Skeletal muscle tissue (tissue), 4 donors: Measurements from ENCODE around the gene FAM110C. TPM values are rescaled to one million over a fixed set of nuclear protein-coding genes. Genes with fewer than 3 reads are reported as not detected.
"Not testable (repeated sequence)": the region's sequence is repeated elsewhere in the genome, so short reads cannot be mapped to it uniquely, and the experiment has no call there.

Experiments used
- H3K27ac ChIP-seq: one replicate; pipeline ENCODE4 v1.7.0; 2013; ENCODE audit warnings: mild to moderate bottlenecking, low read depth, low read length, inconsistent platforms
- H3K27me3 ChIP-seq, 3 donors: one replicate each; pipeline ENCODE4 v1.7.0; 2013; ENCODE audit warnings: low read length in 3 of 3; ENCODE audit not compliant: control insufficient read depth in 3 of 3, insufficient read depth in 3 of 3
- H3K36me3 ChIP-seq, 3 donors: one replicate each; pipeline ENCODE4 v1.7.0; 2013; ENCODE audit warnings: low read length in 3 of 3; ENCODE audit not compliant: control insufficient read depth in 3 of 3, insufficient read depth in 3 of 3
- H3K4me1 ChIP-seq, 3 donors: one replicate each; pipeline ENCODE4 v1.7.0; 2013; ENCODE audit warnings: low read length in 3 of 3, mild to moderate bottlenecking in 3 of 3; ENCODE audit not compliant: control insufficient read depth in 3 of 3, insufficient read depth in 3 of 3
- H3K4me3 ChIP-seq, 3 donors: one replicate each; pipeline ENCODE4 v1.7.0; 2013; ENCODE audit warnings: low read length in 3 of 3
- H3K9ac ChIP-seq, 3 donors: one replicate each; pipeline ENCODE4 v1.7.0; 2013; ENCODE audit warnings: low read length in 3 of 3, mild to moderate bottlenecking in 3 of 3, moderate library complexity in 2 of 3, low read depth in 1 of 3
- H3K9me3 ChIP-seq, 3 donors: one replicate each; pipeline ENCODE4 v1.7.0; 2013; ENCODE audit warnings: low read length in 3 of 3; ENCODE audit not compliant: control insufficient read depth in 3 of 3
- total RNA-seq: library from RNA; depleted of rRNA; stranded (reverse); fragments of >200 nt; gene quantifications from one replicate; pipeline ENCODE4 v1.2.3, GENCODE V29; 2014
- donor health status: Osteomylitis.

FAM110C gene
- total RNA-seq, 1 donor from 2014 or later = under 0.01 TPM

GRCh38 chr2:28406-28975 is 17.8 kb downstream of the FAM110C start:
- H3K4me1 ChIP-seq = no peaks in the 10 kb centered on the region
- H3K36me3 ChIP-seq = no peaks in the 10 kb centered on the region
- no peaks in the 10 kb centered on the region for H3K9me3 ChIP-seq
- H3K27me3 ChIP-seq = no peaks in the 10 kb centered on the region
- no peak overlapping the region for H3K4me3 ChIP-seq
- H3K27ac ChIP-seq = no peak overlapping the region
- no peak overlapping the region for H3K9ac ChIP-seq

GRCh38 chr2:26891-27290 is 19.4 kb downstream of the FAM110C start:
- no peaks in the 10 kb centered on the region for H3K27me3 ChIP-seq
- no peak overlapping the region for H3K27ac ChIP-seq
- no peaks in the 10 kb centered on the region for H3K9me3 ChIP-seq
- H3K9ac ChIP-seq = no peak overlapping the region
- no peak overlapping the region for H3K4me3 ChIP-seq
- no peaks in the 10 kb centered on the region for H3K4me1 ChIP-seq
- no peaks in the 10 kb centered on the region for H3K36me3 ChIP-seq

DNA sequence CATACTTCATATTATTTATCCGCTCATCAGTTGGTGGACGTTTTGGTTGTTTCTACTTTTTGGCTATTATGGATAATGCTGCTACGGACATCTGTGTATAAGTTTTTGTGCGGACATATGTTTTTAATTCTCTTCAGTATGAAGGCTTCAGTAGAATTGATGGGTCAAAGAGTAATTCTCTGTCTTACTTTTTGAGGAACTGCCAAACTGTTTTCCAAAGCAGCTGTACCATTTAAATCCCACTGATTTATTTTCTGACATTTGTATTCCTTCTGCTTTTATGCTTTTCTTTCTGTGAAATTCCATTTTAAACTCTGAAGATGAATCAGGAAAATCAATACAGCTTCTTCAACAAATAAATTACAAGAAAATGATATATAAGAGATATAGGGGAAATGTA is 20.8 kb downstream of the FAM110C start:
- H3K27me3 ChIP-seq = no peaks in the 10 kb centered on the region
- no peak overlapping the region for H3K27ac ChIP-seq
- no peaks in the 10 kb centered on the region for H3K9me3 ChIP-seq
- H3K9ac ChIP-seq = no peak overlapping the region
- no peak overlapping the region for H3K4me3 ChIP-seq
- H3K36me3 ChIP-seq = no peaks in the 10 kb centered on the region
- no peaks in the 10 kb centered on the region for H3K4me1 ChIP-seq

GRCh38 chr2:24591-24990 is 21.7 kb downstream of the FAM110C start:
- not testable (repeated sequence) for H3K36me3 ChIP-seq, H3K27me3 ChIP-seq, H3K27ac ChIP-seq, H3K9ac ChIP-seq, H3K4me3 ChIP-seq, H3K4me1 ChIP-seq, H3K9me3 ChIP-seq

GRCh38 chr2:24107-24506 is 22.2 kb downstream of the FAM110C start:
- H3K27me3 ChIP-seq = no peaks in the 10 kb centered on the region
- no peaks in the 10 kb centered on the region for H3K4me1 ChIP-seq
- no peaks in the 10 kb centered on the region for H3K36me3 ChIP-seq
- H3K9ac ChIP-seq = no peak overlapping the region
- H3K9me3 ChIP-seq = no peaks in the 10 kb centered on the region
- no peak overlapping the region for H3K4me3 ChIP-seq
- H3K27ac ChIP-seq = no peak overlapping the region

GRCh38 chr2:23283-23682 is 23.0 kb downstream of the FAM110C start:
- Histone ChIP-seq H3K4me3 (no peak overlapping the region), H3K36me3 (no peaks in the 10 kb centered on the region), H3K27ac (no peak overlapping the region), H3K9me3 (no peaks in the 10 kb centered on the region), H3K9ac (no peak overlapping the region), H3K4me1 (no peaks in the 10 kb centered on the region), H3K27me3 (no peaks in the 10 kb centered on the region)

DNA sequence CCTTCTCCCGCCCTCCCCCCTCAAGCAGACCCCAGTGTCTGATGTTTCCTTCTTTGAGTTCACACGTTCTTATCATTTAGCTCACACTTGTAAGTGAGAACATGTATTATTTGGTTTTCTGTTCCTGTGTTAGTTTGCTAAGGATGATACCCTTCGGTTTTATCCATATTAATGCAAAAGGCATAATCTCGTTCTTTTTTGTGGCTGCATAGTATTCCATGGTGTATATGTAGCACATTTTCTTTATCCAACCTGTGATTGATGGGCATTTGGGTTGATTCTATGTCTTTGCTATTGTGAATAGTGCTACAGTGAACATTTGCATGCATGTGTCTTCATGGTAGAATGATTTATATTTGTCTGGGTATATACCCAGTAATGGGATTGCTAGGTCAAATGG is 24.1 kb downstream of the FAM110C start:
- H3K4me1 ChIP-seq, H3K27me3 ChIP-seq, H3K36me3 ChIP-seq, H3K9me3 ChIP-seq, H3K4me3 ChIP-seq, H3K9ac ChIP-seq, H3K27ac ChIP-seq: not testable (repeated sequence)

- not testable (repeated sequence) for H3K4me3 ChIP-seq, H3K9ac ChIP-seq, H3K27me3 ChIP-seq, H3K9me3 ChIP-seq, H3K4me1 ChIP-seq, H3K27ac ChIP-seq, H3K36me3 ChIP-seq
These were observed 26.0 kb downstream of the FAM110C start for GRCh38 chr2:20259-20658.

DNA sequence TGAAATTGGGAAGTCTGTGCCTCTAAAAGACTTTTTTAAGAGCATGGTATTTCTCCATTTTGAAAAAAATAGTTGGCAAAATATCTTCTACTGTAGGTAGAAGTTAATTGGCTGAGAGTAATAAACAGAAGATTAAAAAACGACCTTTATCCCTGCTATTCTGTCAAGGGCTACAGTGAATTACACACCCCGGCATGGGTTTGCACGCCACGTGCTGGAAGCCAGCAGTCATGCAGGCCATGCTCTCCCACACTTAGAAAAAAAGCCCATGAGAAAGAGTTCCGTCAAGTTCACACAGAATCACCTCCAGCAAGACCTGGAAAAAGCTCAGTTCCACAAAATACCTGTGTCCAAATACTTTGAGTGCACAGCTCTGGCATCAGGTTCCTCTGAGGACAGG is 26.8 kb downstream of the FAM110C start:
- H3K9ac ChIP-seq = no peak overlapping the region
- H3K4me3 ChIP-seq = no peak overlapping the region
- H3K27me3 ChIP-seq = peaks cover 0 to 4% (median 0%) of the 10 kb centered on the region in 3 donors
- no peak overlapping the region for H3K27ac ChIP-seq
- H3K9me3 ChIP-seq = no peaks in the 10 kb centered on the region
- no peaks in the 10 kb centered on the region for H3K4me1 ChIP-seq
- H3K36me3 ChIP-seq = no peaks in the 10 kb centered on the region

GRCh38 chr2:18402-19271 is 27.7 kb downstream of the FAM110C start:
- H3K4me3 ChIP-seq = no peak overlapping the region
- peaks cover 0 to 4% (median 0%) of the 10 kb centered on the region in 3 donors for H3K27me3 ChIP-seq
- no peaks in the 10 kb centered on the region for H3K9me3 ChIP-seq
- H3K9ac ChIP-seq = no peak overlapping the region
- H3K36me3 ChIP-seq = no peaks in the 10 kb centered on the region
- H3K27ac ChIP-seq = no peak overlapping the region
- no peaks in the 10 kb centered on the region for H3K4me1 ChIP-seq
